Activated CD8-positive, alpha-beta memory T cell treated with anti-CD3 and anti-CD28 coated beads for 36 hours (primary cell): ENCODE measurements around the gene XRN2. TPM values are rescaled to one million over a fixed set of nuclear protein-coding genes. Genes with fewer than 3 reads are reported as not detected.

Experiments used
- CTCF ChIA-PET: fragments of 350-600 bp; sonication (Branson Sonifier 250); formaldehyde crosslinking; loops from one replicate; lab custom pipeline; 2021; ENCODE audit warnings: antibody characterized with exemption; lab: Charles Lee
- POLR2A ChIA-PET: fragments of 350-600 bp; sonication (Branson Sonifier 250); formaldehyde crosslinking; loops from one replicate; lab custom pipeline; 2021; ENCODE audit warnings: antibody characterized with exemption; lab: Charles Lee
- total RNA-seq, 2 experiments: library from RNA; stranded (reverse); gene quantifications; one replicate each; pipeline ENCODE4 v1.2.3, GENCODE V29; 2021

Gene XRN2
- total RNA-seq = 10 to 100 TPM; 93.9 to 95.0 TPM

GRCh38 chr20:21303061-21303871, at the start of gene XRN2:
Gene XRN2, plus strand, starts transcription at chr20:21303331. Its CDS starts 68 bp downstream, at chr20:21303399.
- POLR2A ChIA-PET = interaction anchor here (0.6 to 0.7 kb wide), 2 partner anchors 21 to 52 kb away, joined by 4 to 5 read pairs; no protein-coding TSS in a partner anchor
- CTCF ChIA-PET = interaction anchor here (0.9 kb wide), 2 partner anchors 19 to 202 kb away, joined by 3 read pairs; no protein-coding TSS in a partner anchor

- ChIA-PET POLR2A (no interaction called here), CTCF (no interaction called here)
Measured at GRCh38 chr20:21257192-21257591, 45.9 kb upstream of the XRN2 start.

- CTCF ChIA-PET = no interaction called here
- POLR2A ChIA-PET = no interaction called here
Measured at GRCh38 chr20:21258411-21258810, 44.7 kb upstream of the XRN2 start.

- POLR2A ChIA-PET = no interaction called here
- CTCF ChIA-PET = no interaction called here
Measured at GRCh38 chr20:21259346-21259745, 43.8 kb upstream of the XRN2 start.

- ChIA-PET CTCF (no interaction called here), POLR2A (interaction anchor here (0.6 kb wide), 1 partner anchor 1435 kb away, joined by 3 read pairs; no protein-coding TSS in a partner anchor)
Measured at GRCh38 chr20:21262812-21263211, 40.3 kb upstream of the XRN2 start.

GRCh38 chr20:21265261-21266190, 37.6 kb upstream of the XRN2 start:
- POLR2A ChIA-PET = no interaction called here
- CTCF ChIA-PET = no interaction called here

GRCh38 chr20:21266191-21266536, 37.0 kb upstream of the XRN2 start:
- POLR2A ChIA-PET = no interaction called here

GRCh38 chr20:21269772-21270171, 33.4 kb upstream of the XRN2 start:
- ChIA-PET CTCF (no interaction called here), POLR2A (no interaction called here)

More at GRCh38 chr20:21266191-21266536, 37.0 kb upstream of the XRN2 start:
- CTCF ChIA-PET = no interaction called here

- ChIA-PET POLR2A (no interaction called here), CTCF (no interaction called here)
Measured at GRCh38 chr20:21270806-21271205, 32.3 kb upstream of the XRN2 start.

- ChIA-PET CTCF (no interaction called here), POLR2A (no interaction called here)
Measured at GRCh38 chr20:21272279-21272678, 30.9 kb upstream of the XRN2 start.

- POLR2A ChIA-PET = no interaction called here
Measured at GRCh38 chr20:21272679-21273078, 30.5 kb upstream of the XRN2 start.

GRCh38 chr20:21273755-21274386, 29.3 kb upstream of the XRN2 start:
- CTCF ChIA-PET = no interaction called here
- POLR2A ChIA-PET = no interaction called here

More at GRCh38 chr20:21272679-21273078, 30.5 kb upstream of the XRN2 start:
- CTCF ChIA-PET = no interaction called here

- ChIA-PET CTCF (no interaction called here), POLR2A (no interaction called here)
Measured at GRCh38 chr20:21278829-21279228, 24.3 kb upstream of the XRN2 start.

- ChIA-PET CTCF (no interaction called here), POLR2A (no interaction called here)
Measured at GRCh38 chr20:21279706-21280521, 23.2 kb upstream of the XRN2 start.

GRCh38 chr20:21280522-21281016, 22.6 kb upstream of the XRN2 start:
- ChIA-PET CTCF (no interaction called here), POLR2A (no interaction called here)

- POLR2A ChIA-PET = no interaction called here
- CTCF ChIA-PET = interaction anchor here (1.0 kb wide), 1 partner anchor 27 kb away, joined by 3 read pairs; no protein-coding TSS in a partner anchor
Measured at GRCh38 chr20:21286775-21287174, 16.4 kb upstream of the XRN2 start.

GRCh38 chr20:21288587-21289370, 14.4 kb upstream of the XRN2 start:
- ChIA-PET POLR2A (no interaction called here), CTCF (no interaction called here)

- ChIA-PET POLR2A (no interaction called here), CTCF (no interaction called here)
Measured at GRCh38 chr20:21289651-21290050, 13.5 kb upstream of the XRN2 start.
